SK-N-SH (cell line): ENCODE results near the gene GJD3. TPM values are rescaled to one million over a fixed set of nuclear protein-coding genes. Genes with fewer than 3 reads are reported as not detected.

Experiments used
- CTCF ChIA-PET: fragments of 300-600, 350-600 bp; formaldehyde crosslinking; extraction: SDS; loops from one replicate; lab custom pipeline; 2021; lab: Yijun Ruan, JAX
- POLR2A ChIA-PET: fragments of 350-600 bp; sonication (Branson Sonifier 250); formaldehyde crosslinking; extraction: SDS; loops from one replicate; lab custom pipeline; 2020; ENCODE audit warnings: antibody characterized with exemption, inconsistent platforms; lab: Yijun Ruan, JAX
- DNase-seq: peaks from one replicate; pipeline ENCODE4 v3.0.0; 2012
- H2AFZ ChIP-seq: fragments of 200-600 bp; sonication (generic); 2 replicates; pipeline ENCODE4 v1.8.1; 2016; ENCODE audit warnings: antibody characterized with exemption, mild to moderate bottlenecking, low read depth
- H3F3A ChIP-seq: fragments of 200-600 bp; sonication (generic); replicated peaks from 2 replicates; pipeline ENCODE3; 2016; ENCODE audit warnings: antibody characterized with exemption, mild to moderate bottlenecking; ENCODE audit not compliant: insufficient read depth
- H3K27ac ChIP-seq, 2 experiments: fragments of 200-500 bp in 1 of 2; fragments of 200-600 bp in 1 of 2; sonication (Bioruptor generic) in 1 of 2; sonication (generic), shearing (Covaris generic) in 1 of 2; 2 replicates each; pipeline versions ENCODE4 v1.5.1 to v1.6.1; 2014 to 2016; ENCODE audit warnings: low read depth in 2 of 2, inconsistent platforms in 1 of 2, low read length in 1 of 2, mild to moderate bottlenecking in 1 of 2, mixed read lengths in 1 of 2
- H3K27me3 ChIP-seq: fragments of 200-600 bp; sonication (generic), shearing (Covaris generic); 2 replicates; pipeline ENCODE4 v1.6.1; 2016; ENCODE audit warnings: mixed run types; ENCODE audit not compliant: insufficient read depth
- H3K36me3 ChIP-seq, 2 experiments: fragments of 200-500 bp in 1 of 2; fragments of 200-600 bp in 1 of 2; sonication (Bioruptor generic) in 1 of 2; sonication (generic) in 1 of 2; replicated peaks in 1 of 2; 2 replicates each; pipeline versions ENCODE3 to v1.5.1; 2014 to 2016; ENCODE audit warnings: low read length in 1 of 2, mild to moderate bottlenecking in 1 of 2; ENCODE audit not compliant: insufficient read depth in 2 of 2, control insufficient read depth in 1 of 2
- H3K4me1 ChIP-seq, 2 experiments: fragments of 200-500 bp in 1 of 2; fragments of 200-600 bp in 1 of 2; sonication (Bioruptor generic) in 1 of 2; sonication (generic), shearing (Covaris generic) in 1 of 2; 2 replicates each; pipeline versions ENCODE4 v1.5.1 to v1.6.1; 2014 to 2016; ENCODE audit warnings: low read depth in 1 of 2, low read length in 1 of 2, mixed run types in 1 of 2; ENCODE audit not compliant: insufficient read depth in 2 of 2, control insufficient read depth in 1 of 2
- H3K4me2 ChIP-seq: fragments of 200-600 bp; sonication (generic), shearing (Covaris generic); 2 replicates; pipeline ENCODE4 v1.6.1; 2017; ENCODE audit warnings: mixed run types
- H3K4me3 ChIP-seq, 2 experiments: fragments of 200-500 bp in 1 of 2; fragments of 200-600 bp in 1 of 2; sonication (Bioruptor generic) in 1 of 2; sonication (generic), shearing (Covaris generic) in 1 of 2; 2 replicates each; pipeline versions ENCODE4 v1.5.1 to v1.8.1; 2014 to 2016; ENCODE audit warnings: low read depth in 2 of 2, inconsistent platforms in 1 of 2, low read length in 1 of 2, mild to moderate bottlenecking in 1 of 2, mixed read lengths in 1 of 2, moderate library complexity in 1 of 2
- H3K79me2 ChIP-seq: fragments of 200-600 bp; sonication (generic); 2 replicates; pipeline ENCODE4 v1.8.1; 2017; ENCODE audit warnings: mild to moderate bottlenecking; ENCODE audit not compliant: insufficient read depth
- H3K9ac ChIP-seq: fragments of 200-600 bp; sonication (generic); 2 replicates; pipeline ENCODE4 v1.6.1; 2017; ENCODE audit warnings: mixed run types
- H3K9me2 ChIP-seq: fragments of 200-600 bp; sonication (generic); 2 replicates; pipeline ENCODE4 v1.6.1; 2017; ENCODE audit warnings: mixed run types
- H3K9me3 ChIP-seq: fragments of 200-600 bp; sonication (generic); 2 replicates; pipeline ENCODE4 v1.6.1; 2017; ENCODE audit warnings: mixed run types, mild to moderate bottlenecking, moderate library complexity
- H4K20me1 ChIP-seq: fragments of 200-600 bp; sonication (generic); 2 replicates; pipeline ENCODE4 v1.6.1; 2017; ENCODE audit warnings: mild to moderate bottlenecking, mixed run types; ENCODE audit not compliant: insufficient read depth
- CHD2 ChIP-seq: fragments of 150-350 bp; IDR thresholded peaks from 2 replicates; pipeline ENCODE4 v1.6.1; 2018; ENCODE audit warnings: low read length; ENCODE audit not compliant: partially characterized antibody
- EP300 ChIP-seq, 2 experiments: IDR thresholded peaks; 2 replicates each; pipeline versions ENCODE4 v1.4.0 to v1.6.1; 2012; ENCODE audit warnings: borderline replicate concordance in 1 of 2, low read depth in 1 of 2, low read length in 1 of 2
- EZH2phosphoT487 ChIP-seq: fragments of 200-600 bp; sonication (generic); IDR thresholded peaks from 2 replicates; pipeline ENCODE4 v1.6.1; 2017; ENCODE audit warnings: low read depth, mixed run types, mild to moderate bottlenecking, antibody characterized with exemption, moderate library complexity, borderline replicate concordance
- FOSL2 ChIP-seq: IDR thresholded peaks from 2 replicates; pipeline ENCODE4 v1.4.0; 2012; ENCODE audit warnings: low read depth, mild to moderate bottlenecking, moderate library complexity, borderline replicate concordance
- JUND ChIP-seq: IDR thresholded peaks from 2 replicates; pipeline ENCODE4 v1.4.0; 2012
- NRF1 ChIP-seq: IDR thresholded peaks from 2 replicates; pipeline ENCODE4 v1.6.1; 2012; ENCODE audit warnings: low read depth, mild to moderate bottlenecking, low read length
- POLR2AphosphoS5 ChIP-seq: IDR thresholded peaks from 2 replicates; pipeline ENCODE4 v1.6.1; 2012; ENCODE audit warnings: low read depth, low read length
- RAD21 ChIP-seq: IDR thresholded peaks from 2 replicates; pipeline ENCODE4 v1.6.1; 2012; ENCODE audit warnings: mild to moderate bottlenecking, low read length
- RCOR1 ChIP-seq: fragments of 150-350 bp; IDR thresholded peaks from 2 replicates; pipeline ENCODE4 v1.6.1; 2017; ENCODE audit warnings: antibody characterized with exemption, low read length
- SIN3A ChIP-seq: IDR thresholded peaks from 2 replicates; pipeline ENCODE4 v1.6.1; 2012; ENCODE audit warnings: low read depth, mild to moderate bottlenecking, low read length, moderate library complexity, borderline replicate concordance
- SMC3 ChIP-seq: IDR thresholded peaks from 2 replicates; pipeline ENCODE4 v1.6.1; 2012; ENCODE audit warnings: low read depth, low read length, improper control_type of control experiment
- TAF1 ChIP-seq: IDR thresholded peaks from 2 replicates; pipeline ENCODE4 v1.6.1; 2012; ENCODE audit warnings: low read depth, mild to moderate bottlenecking, low read length, moderate library complexity, borderline replicate concordance
- TCF12 ChIP-seq: IDR thresholded peaks from 2 replicates; pipeline ENCODE4 v1.4.0; 2012
- TEAD4 ChIP-seq: IDR thresholded peaks from 2 replicates; pipeline ENCODE4 v1.4.0; 2012; ENCODE audit warnings: mild to moderate bottlenecking, borderline replicate concordance; ENCODE audit not compliant: insufficient read depth
- YY1 ChIP-seq: IDR thresholded peaks from 2 replicates; pipeline ENCODE4 v1.4.0; 2012; ENCODE audit warnings: low read depth, mild to moderate bottlenecking
- WGBS: methylation state at CpG from one replicate; pipeline ENCODE4 v1.1.6; 2017; ENCODE audit warnings: low lambda C conversion rate; 5-methylcytosine and 5-hydroxymethylcytosine counted together
- polyA plus RNA-seq, 3 experiments: library from polyadenylated mRNA; depleted of rRNA; stranded (reverse); fragments of >200 nt; gene quantifications; 2 replicates each; pipeline ENCODE4 v1.2.3, GENCODE V29; 2012
- TF ChIP-seq, protein P1 (sequence below): IDR thresholded peaks from 2 replicates; pipeline ENCODE4 v1.6.1; 2012; ENCODE audit warnings: mild to moderate bottlenecking, low read depth, low read length, moderate library complexity
- TF ChIP-seq, protein P2 (sequence below): IDR thresholded peaks from 2 replicates; pipeline ENCODE4 v1.4.0; 2012; ENCODE audit warnings: low read depth, borderline replicate concordance

Gene GJD3
- polyA plus RNA-seq, 1 of the 3 experiments (the other 2 are of a cell fraction), result not detected

GRCh38 chr17:40412880-40413279, 48.3 kb upstream of the GJD3 start:
- CTCF ChIA-PET, result interaction anchor here (0.9 to 16.1 kb wide), 10 partner anchors 14 to 147 kb away, joined by 3 to 175 read pairs (median 5); no protein-coding TSS in a partner anchor
- H3K36me3 ChIP-seq, result peaks cover 21 to 46% of the 10 kb centered on the region in 2 experiments
- no peaks in the 10 kb centered on the region for H3K27me3 ChIP-seq
- H3K27ac ChIP-seq, result no peak overlapping the region
- no peaks in the 10 kb centered on the region for H4K20me1 ChIP-seq
- peaks cover 87% of the 10 kb centered on the region for H3K79me2 ChIP-seq
- H3K9ac ChIP-seq, result no peak overlapping the region
- no peak overlapping the region for H3K4me2 ChIP-seq
- peaks cover 12% of the 10 kb centered on the region for H3F3A ChIP-seq
- no peak overlapping the region for H2AFZ ChIP-seq
- no peak for DNase-seq
- TF ChIP-seq SMC3 (no peak), FOSL2 (no peak), NRF1 (no peak), TEAD4 (no peak), JUND (no peak)
- TF ChIP-seq, all 33 proteins: peak for 0
- H3K9me2 ChIP-seq, result no peaks in the 10 kb centered on the region
- H3K4me1 ChIP-seq, result peaks cover 0 to 4% of the 10 kb centered on the region in 2 experiments; a peak in 2 of 4 replicates
- POLR2A ChIA-PET, result no interaction called here
- no peaks in the 10 kb centered on the region for H3K9me3 ChIP-seq
- no peak overlapping the region for H3K4me3 ChIP-seq

DNA sequence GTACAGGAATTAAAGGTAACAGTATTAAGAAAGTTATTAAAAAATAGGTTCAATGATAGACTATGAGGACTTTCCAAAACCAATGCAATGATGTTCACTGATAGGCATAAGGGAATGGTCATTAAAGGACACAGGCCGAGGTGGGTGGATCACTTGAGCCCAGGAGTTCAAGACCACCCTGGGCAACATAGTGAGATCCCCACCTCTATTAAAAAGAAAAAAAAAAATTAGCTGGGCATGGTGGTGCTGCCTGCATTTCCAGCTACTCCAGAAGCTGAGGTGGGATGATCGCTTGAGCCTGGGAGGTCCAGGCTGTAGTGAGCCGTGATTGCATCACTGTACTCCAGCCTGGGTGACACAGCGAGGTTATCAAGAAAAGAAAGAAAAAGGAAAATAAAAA, 47.3 kb upstream of the GJD3 start:
- H3K79me2 ChIP-seq, result peaks cover 82% of the 10 kb centered on the region
- DNase-seq, result no peak
- H3K4me1 ChIP-seq, result peaks cover 0 to 3% of the 10 kb centered on the region in 2 experiments; a peak in 2 of 4 replicates
- H3K9me3 ChIP-seq, result no peaks in the 10 kb centered on the region
- no peak overlapping the region for H2AFZ ChIP-seq
- peaks cover 21% of the 10 kb centered on the region for H3F3A ChIP-seq
- WGBS, result over 99% methylated on average over 4 of the region's 4 CpGs
- no peak overlapping the region for H3K9ac ChIP-seq
- H3K27ac ChIP-seq, result no peak overlapping the region
- H3K36me3 ChIP-seq, result peaks cover 28 to 52% of the 10 kb centered on the region in 2 experiments
- no peaks in the 10 kb centered on the region for H4K20me1 ChIP-seq
- POLR2A ChIA-PET, result no interaction called here
- H3K4me3 ChIP-seq, result no peak overlapping the region
- H3K4me2 ChIP-seq, result no peak overlapping the region
- no peaks in the 10 kb centered on the region for H3K9me2 ChIP-seq
- no peaks in the 10 kb centered on the region for H3K27me3 ChIP-seq
- TF ChIP-seq TAF1 (no peak), SMC3 (no peak), RAD21 (no peak), TCF12 (no peak), FOSL2 (no peak), RCOR1 (no peak), CHD2 (no peak), NRF1 (no peak), YY1 (no peak), SIN3A (no peak), EP300 (IDR thresholded peaks at IDR 0.05; ENCODE audit: borderline replicate concordance in 1 of 2, low read depth in 1 of 2, low read length in 1 of 2) (no peak), POLR2AphosphoS5 (no peak), EZH2phosphoT487 (no peak)
- TF ChIP-seq, protein P1, sequence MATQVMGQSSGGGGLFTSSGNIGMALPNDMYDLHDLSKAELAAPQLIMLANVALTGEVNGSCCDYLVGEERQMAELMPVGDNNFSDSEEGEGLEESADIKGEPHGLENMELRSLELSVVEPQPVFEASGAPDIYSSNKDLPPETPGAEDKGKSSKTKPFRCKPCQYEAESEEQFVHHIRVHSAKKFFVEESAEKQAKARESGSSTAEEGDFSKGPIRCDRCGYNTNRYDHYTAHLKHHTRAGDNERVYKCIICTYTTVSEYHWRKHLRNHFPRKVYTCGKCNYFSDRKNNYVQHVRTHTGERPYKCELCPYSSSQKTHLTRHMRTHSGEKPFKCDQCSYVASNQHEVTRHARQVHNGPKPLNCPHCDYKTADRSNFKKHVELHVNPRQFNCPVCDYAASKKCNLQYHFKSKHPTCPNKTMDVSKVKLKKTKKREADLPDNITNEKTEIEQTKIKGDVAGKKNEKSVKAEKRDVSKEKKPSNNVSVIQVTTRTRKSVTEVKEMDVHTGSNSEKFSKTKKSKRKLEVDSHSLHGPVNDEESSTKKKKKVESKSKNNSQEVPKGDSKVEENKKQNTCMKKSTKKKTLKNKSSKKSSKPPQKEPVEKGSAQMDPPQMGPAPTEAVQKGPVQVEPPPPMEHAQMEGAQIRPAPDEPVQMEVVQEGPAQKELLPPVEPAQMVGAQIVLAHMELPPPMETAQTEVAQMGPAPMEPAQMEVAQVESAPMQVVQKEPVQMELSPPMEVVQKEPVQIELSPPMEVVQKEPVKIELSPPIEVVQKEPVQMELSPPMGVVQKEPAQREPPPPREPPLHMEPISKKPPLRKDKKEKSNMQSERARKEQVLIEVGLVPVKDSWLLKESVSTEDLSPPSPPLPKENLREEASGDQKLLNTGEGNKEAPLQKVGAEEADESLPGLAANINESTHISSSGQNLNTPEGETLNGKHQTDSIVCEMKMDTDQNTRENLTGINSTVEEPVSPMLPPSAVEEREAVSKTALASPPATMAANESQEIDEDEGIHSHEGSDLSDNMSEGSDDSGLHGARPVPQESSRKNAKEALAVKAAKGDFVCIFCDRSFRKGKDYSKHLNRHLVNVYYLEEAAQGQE, result no peak
- TF ChIP-seq, protein P2, sequence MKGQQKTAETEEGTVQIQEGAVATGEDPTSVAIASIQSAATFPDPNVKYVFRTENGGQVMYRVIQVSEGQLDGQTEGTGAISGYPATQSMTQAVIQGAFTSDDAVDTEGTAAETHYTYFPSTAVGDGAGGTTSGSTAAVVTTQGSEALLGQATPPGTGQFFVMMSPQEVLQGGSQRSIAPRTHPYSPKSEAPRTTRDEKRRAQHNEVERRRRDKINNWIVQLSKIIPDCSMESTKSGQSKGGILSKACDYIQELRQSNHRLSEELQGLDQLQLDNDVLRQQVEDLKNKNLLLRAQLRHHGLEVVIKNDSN, result no peak
- CTCF ChIA-PET, result interaction anchor here (0.9 to 16.1 kb wide), 12 partner anchors 9 to 148 kb away, joined by 3 to 175 read pairs (median 6); partner anchors contain the start of gene IGFBP4
